MCF 10A (cell line): ENCODE data around the gene OR6B2. TPM values are rescaled to one million over a fixed set of nuclear protein-coding genes. Genes with fewer than 3 reads are reported as not detected.

Source experiments
- BruUV-seq: library from RNA; stranded (reverse); fragments of 400-500 nt; replicated peaks from 2 replicates; lab custom pipeline; 2021; lab: Mats Ljungman, UMichigan
- CTCF ChIA-PET: fragments of 300-600 bp; sonication (Branson Sonifier 250); formaldehyde crosslinking; extraction: SDS; loops from one replicate; lab custom pipeline; 2021; ENCODE audit warnings: antibody characterized with exemption, inconsistent platforms; lab: Yijun Ruan, JAX
- POLR2A ChIA-PET: fragments of 300-600, 350-650 bp; sonication (Branson Sonifier 250); formaldehyde crosslinking; extraction: SDS; loops from one replicate; lab custom pipeline; 2020; ENCODE audit warnings: antibody characterized with exemption, inconsistent platforms; lab: Yijun Ruan, JAX
- DNase-seq: peaks from one replicate; pipeline ENCODE4 v3.0.0-alpha.2; 2018; ENCODE audit not compliant: unreplicated experiment
- H3K27ac Mint-ChIP-seq: one replicate; pipeline ENCODE4 v1.8.0; 2022; ENCODE audit warnings: mild to moderate bottlenecking, low read depth, mixed read lengths; ENCODE audit not compliant: unreplicated experiment
- H3K27me3 Mint-ChIP-seq: one replicate; pipeline ENCODE4 v1.8.0; 2022; ENCODE audit warnings: mixed read lengths; ENCODE audit not compliant: insufficient read depth, unreplicated experiment
- H3K36me3 Mint-ChIP-seq: one replicate; pipeline ENCODE4 v1.8.0; 2022; ENCODE audit warnings: mild to moderate bottlenecking, moderate library complexity, mixed read lengths; ENCODE audit not compliant: insufficient read depth, unreplicated experiment
- H3K4me1 Mint-ChIP-seq: one replicate; pipeline ENCODE4 v1.8.0; 2022; ENCODE audit warnings: mixed read lengths; ENCODE audit not compliant: insufficient read depth, unreplicated experiment
- H3K4me3 Mint-ChIP-seq: one replicate; pipeline ENCODE4 v1.8.0; 2022; ENCODE audit warnings: mild to moderate bottlenecking, moderate library complexity, mixed read lengths; ENCODE audit not compliant: unreplicated experiment
- H3K9me3 Mint-ChIP-seq: one replicate; pipeline ENCODE4 v1.8.0; 2022; ENCODE audit warnings: mixed read lengths; ENCODE audit not compliant: unreplicated experiment
- intact Hi-C: fragments of 100-400 bp; cut with micrococcal nuclease; formaldehyde crosslinking; loops from 2 replicates; pipeline ENCODE4 v1.14.1; 2022
- total RNA-seq: library from RNA; stranded (reverse); gene quantifications from 2 replicates; pipeline ENCODE4 v1.2.3, GENCODE V29; 2022
- TF ChIP-seq, protein P1 (sequence below): fragments of 200-600 bp; IDR thresholded peaks from one replicate; pipeline ENCODE4 v1.8.0; 2022; ENCODE audit warnings: antibody characterized with exemption, mild to moderate bottlenecking; ENCODE audit not compliant: unreplicated experiment

The OR6B2 gene
- total RNA-seq, 1 experiment from 2014 or later = not detected

DNA sequence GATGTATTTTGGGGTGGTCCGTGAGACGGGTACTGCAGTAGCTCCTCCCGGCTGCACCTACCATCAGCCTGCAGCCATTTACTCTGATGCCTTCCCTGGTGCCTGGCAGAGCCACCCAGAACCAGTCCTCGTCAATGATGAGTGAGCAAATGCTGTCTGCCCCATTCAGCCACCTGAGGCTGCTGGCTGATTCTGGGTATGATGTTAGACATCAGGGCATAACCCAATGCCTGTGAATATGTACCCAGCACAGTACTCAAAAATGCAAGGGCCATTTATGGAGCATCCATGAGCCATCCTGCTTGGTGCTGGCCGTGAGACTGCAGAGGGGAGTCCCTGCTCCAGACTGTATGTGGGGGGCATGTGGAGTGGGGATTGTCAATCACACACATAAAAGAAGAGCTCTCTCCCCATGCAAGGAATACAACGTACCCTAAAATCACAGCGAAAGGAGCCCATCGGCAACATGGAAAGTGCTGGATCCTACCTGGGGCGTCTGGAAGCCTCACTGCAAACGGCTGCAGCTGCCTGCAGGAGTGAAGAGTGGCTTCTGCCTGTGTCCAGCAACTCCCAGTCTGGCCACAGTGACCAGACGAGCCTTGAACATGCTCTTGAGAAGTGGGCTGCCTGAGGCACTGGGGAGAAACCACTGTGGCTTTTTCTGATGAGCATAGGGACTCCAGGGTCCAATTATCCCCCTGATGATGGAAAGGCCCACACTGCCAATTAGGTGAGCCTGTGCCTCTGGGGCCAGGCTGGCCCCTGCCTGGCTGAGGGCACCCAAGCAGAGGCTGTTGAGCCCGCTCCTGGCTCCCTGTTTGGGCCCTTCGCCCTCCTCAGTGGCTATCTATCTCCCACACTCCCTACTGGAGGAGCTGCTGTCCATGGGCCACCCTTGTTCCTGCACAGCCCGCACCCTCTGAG, 2.4 kb upstream of the OR6B2 start:
- Mint-ChIP-seq H3K9me3 (no peaks in the 10 kb centered on the region), H3K36me3 (no peaks in the 10 kb centered on the region), H3K4me3 (no peak overlapping the region), H3K27ac (no peak overlapping the region), H3K27me3 (peaks cover 29% of the 10 kb centered on the region), H3K4me1 (no peaks in the 10 kb centered on the region)
- ChIA-PET CTCF (interaction anchor here (0.6 kb wide), 1 partner anchor 208 kb away, joined by 5 read pairs; no protein-coding TSS in a partner anchor), POLR2A (no interaction called here)
- no peak for DNase-seq
- no TSS peak for BruUV-seq
- intact Hi-C loops = no loop called here
- TF ChIP-seq, protein P1, sequence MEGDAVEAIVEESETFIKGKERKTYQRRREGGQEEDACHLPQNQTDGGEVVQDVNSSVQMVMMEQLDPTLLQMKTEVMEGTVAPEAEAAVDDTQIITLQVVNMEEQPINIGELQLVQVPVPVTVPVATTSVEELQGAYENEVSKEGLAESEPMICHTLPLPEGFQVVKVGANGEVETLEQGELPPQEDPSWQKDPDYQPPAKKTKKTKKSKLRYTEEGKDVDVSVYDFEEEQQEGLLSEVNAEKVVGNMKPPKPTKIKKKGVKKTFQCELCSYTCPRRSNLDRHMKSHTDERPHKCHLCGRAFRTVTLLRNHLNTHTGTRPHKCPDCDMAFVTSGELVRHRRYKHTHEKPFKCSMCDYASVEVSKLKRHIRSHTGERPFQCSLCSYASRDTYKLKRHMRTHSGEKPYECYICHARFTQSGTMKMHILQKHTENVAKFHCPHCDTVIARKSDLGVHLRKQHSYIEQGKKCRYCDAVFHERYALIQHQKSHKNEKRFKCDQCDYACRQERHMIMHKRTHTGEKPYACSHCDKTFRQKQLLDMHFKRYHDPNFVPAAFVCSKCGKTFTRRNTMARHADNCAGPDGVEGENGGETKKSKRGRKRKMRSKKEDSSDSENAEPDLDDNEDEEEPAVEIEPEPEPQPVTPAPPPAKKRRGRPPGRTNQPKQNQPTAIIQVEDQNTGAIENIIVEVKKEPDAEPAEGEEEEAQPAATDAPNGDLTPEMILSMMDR = no peak

DNA sequence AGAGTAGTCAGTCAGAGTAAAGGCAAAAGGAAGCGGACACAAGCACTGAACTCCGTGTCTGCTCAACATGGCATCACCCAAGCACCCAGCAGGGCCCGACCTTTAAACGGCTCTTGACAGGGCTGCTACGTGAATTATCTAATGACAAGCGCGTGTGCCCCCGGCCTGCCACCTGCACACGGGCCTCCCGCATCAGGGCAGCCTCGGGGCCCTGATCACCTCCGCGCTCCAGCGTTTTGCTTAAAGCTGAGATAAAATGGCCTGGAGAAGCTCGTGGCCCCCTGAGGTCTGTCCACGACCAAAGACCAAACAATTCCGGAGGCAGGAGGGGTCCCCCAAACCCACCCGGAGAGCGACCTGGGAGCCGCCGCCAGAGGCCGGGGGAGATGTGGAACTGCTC, 5.5 kb downstream of the OR6B2 start:
- Mint-ChIP-seq H3K4me3 (peak overlapping the region; percentile 70), H3K27ac (peak overlapping the region; percentile 85), H3K27me3 (peaks cover 9% of the 10 kb centered on the region), H3K9me3 (no peaks in the 10 kb centered on the region), H3K36me3 (peaks cover 17% of the 10 kb centered on the region), H3K4me1 (peaks cover 14% of the 10 kb centered on the region)
- intact Hi-C loops = no loop called here
- peak; percentile 5 for DNase-seq
- ChIA-PET POLR2A (interaction anchor here (0.5 to 1.7 kb wide), 17 partner anchors 10 to 1737 kb away, joined by 3 to 10 read pairs (median 3); partner anchors contain the start of gene HDAC4), CTCF (interaction anchor here (0.7 to 1.4 kb wide), 2 partner anchors 88 to 119 kb away, joined by 3 to 4 read pairs; no protein-coding TSS in a partner anchor)
- TSS peak; percentile 50 for BruUV-seq
- TF ChIP-seq, protein P1 = no peak

DNA sequence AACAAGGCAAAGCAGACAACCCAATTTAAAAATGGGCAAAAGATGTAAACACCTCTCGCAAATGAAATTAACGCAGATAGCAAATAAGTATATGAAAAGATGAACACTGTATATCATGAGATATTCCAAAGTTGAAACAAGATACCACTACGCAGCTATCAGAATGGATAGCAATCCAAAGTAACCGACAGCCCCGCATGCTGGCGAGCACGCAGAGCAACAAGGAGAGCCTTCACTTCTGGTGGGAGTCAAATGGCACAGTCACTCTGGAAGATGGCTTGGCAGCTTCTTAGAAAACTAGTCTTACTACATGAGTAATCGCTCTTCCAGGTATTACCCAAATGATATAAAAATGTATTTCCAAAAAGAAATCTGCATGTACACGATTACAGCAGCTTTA, 6.4 kb downstream of the OR6B2 start:
- BruUV-seq = no TSS peak
- H3K4me1 Mint-ChIP-seq = peaks cover 14% of the 10 kb centered on the region
- POLR2A ChIA-PET = interaction anchor here (0.9 to 1.7 kb wide), 4 partner anchors 15 to 624 kb away, joined by 3 to 4 read pairs (median 3); partner anchors contain the start of gene HDAC4

More for the DNA sequence above, 6.4 kb downstream of the OR6B2 start:
- intact Hi-C loops = no loop called here
- Mint-ChIP-seq H3K9me3 (no peaks in the 10 kb centered on the region), H3K4me3 (peak overlapping the region; percentile 70), H3K36me3 (peaks cover 23% of the 10 kb centered on the region), H3K27me3 (no peaks in the 10 kb centered on the region), H3K27ac (no peak overlapping the region)
- TF ChIP-seq, protein P1 = no peak
- CTCF ChIA-PET = interaction anchor here (1.4 kb wide), 1 partner anchor 120 kb away, joined by 4 read pairs; no protein-coding TSS in a partner anchor
- DNase-seq = no peak
